ENCODE results near the gene GALM.

GALM gene

DNA sequence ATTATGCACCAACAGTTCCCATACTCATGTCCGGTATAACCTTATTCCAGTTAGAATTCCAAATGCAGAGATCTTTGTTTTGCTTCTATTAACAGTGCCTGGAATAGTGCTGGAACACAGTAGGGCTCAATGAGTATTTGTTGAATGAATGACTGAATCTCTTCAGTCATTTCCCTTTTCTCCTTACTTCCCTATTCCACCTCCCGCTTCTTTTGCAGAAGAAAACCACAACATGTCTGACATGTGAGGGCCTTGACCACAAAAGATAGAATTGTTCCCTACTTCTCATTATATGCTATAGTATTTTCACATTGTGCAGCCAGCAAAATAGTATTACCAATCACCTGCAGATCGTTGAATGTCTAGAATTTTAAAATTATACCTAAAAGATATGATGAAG is 43.7 kb upstream of the GALM start:
- TF ChIP-seq, protein P1, sequence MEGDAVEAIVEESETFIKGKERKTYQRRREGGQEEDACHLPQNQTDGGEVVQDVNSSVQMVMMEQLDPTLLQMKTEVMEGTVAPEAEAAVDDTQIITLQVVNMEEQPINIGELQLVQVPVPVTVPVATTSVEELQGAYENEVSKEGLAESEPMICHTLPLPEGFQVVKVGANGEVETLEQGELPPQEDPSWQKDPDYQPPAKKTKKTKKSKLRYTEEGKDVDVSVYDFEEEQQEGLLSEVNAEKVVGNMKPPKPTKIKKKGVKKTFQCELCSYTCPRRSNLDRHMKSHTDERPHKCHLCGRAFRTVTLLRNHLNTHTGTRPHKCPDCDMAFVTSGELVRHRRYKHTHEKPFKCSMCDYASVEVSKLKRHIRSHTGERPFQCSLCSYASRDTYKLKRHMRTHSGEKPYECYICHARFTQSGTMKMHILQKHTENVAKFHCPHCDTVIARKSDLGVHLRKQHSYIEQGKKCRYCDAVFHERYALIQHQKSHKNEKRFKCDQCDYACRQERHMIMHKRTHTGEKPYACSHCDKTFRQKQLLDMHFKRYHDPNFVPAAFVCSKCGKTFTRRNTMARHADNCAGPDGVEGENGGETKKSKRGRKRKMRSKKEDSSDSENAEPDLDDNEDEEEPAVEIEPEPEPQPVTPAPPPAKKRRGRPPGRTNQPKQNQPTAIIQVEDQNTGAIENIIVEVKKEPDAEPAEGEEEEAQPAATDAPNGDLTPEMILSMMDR (IDR thresholded peaks at IDR 0.05) = no peak
- Mint-ChIP-seq H3K27ac (no peak overlapping the region), H3K27me3 (ENCODE audit: low read depth, poor library complexity) (peaks cover 9% of the 10 kb centered on the region), H3K4me1 (peaks cover 43% of the 10 kb centered on the region), H3K4me3 (no peak overlapping the region), H3K9me3 (no peaks in the 10 kb centered on the region), H3K36me3 (ENCODE audit: low read depth) (no peaks in the 10 kb centered on the region)
- DNase-seq = no peak

DNA sequence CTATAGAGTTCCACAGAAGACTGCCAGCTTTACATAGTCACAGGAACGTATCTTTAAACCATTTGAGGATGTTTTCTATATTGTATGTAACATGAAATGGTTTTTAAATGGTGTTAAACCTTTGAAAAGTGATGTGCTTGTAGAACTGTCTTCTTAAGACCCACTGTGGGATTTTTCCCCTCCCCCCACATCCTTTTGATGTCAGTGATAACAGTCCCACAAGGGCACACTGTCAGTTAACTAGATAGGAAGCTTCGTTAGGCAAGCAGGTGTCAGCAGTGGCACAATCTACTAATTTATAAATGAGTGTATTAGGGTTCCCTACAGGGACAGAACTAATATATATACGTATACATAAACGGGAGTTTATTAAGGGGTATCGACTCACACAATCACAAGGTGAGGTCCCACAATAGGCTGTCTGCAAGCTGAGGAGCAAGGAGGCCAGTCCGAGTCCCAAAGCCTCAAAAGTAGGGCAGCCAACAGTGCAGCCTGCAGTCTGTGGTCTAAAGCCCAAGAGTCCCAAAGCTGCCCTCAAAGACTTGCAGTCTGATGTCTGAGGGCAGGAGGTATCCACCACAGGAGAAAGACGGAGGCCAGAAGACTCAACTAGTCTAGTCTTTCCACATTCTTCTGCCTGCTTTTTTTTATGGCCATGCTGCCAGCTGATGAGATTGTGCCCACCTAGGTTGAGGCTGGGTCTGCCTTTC is 39.4 kb upstream of the GALM start:
- H3K27ac Mint-ChIP-seq = no peak overlapping the region
- no peak for DNase-seq
- no peaks in the 10 kb centered on the region for H3K36me3 Mint-ChIP-seq (ENCODE audit: low read depth)
- H3K9me3 Mint-ChIP-seq = peaks cover 15% of the 10 kb centered on the region
- no peak overlapping the region for H3K4me3 Mint-ChIP-seq
- peaks cover 8% of the 10 kb centered on the region for H3K27me3 Mint-ChIP-seq (ENCODE audit: low read depth, poor library complexity)
- H3K4me1 Mint-ChIP-seq = peaks cover 16% of the 10 kb centered on the region
- TF ChIP-seq, protein P1 (IDR thresholded peaks at IDR 0.05) = no peak

DNA sequence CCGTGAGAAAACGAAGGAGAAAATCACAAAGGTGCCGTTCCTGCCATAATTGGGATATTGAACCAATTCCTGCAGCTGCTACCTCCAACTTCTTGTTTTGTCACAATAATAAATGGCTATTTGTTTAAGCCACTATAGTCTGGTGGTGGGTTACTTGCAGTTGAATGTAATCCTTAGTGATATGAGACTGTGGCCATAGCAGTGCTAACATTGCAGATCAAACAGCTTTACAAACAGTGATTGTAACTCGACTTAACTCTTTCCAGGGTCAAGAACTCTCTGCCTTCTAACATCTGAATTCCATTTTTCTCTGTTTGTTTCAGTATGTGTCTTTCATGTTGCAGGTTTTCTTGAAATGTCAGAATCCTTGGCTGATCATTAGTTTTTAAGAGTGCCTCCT is 38.5 kb upstream of the GALM start:
- Mint-ChIP-seq H3K36me3 (ENCODE audit: low read depth) (no peaks in the 10 kb centered on the region), H3K27me3 (ENCODE audit: low read depth, poor library complexity) (peaks cover 5% of the 10 kb centered on the region), H3K4me3 (no peak overlapping the region), H3K4me1 (peaks cover 16% of the 10 kb centered on the region), H3K27ac (no peak overlapping the region), H3K9me3 (peaks cover 15% of the 10 kb centered on the region)
- TF ChIP-seq, protein P1 (IDR thresholded peaks at IDR 0.05) = no peak
- no peak for DNase-seq

DNA sequence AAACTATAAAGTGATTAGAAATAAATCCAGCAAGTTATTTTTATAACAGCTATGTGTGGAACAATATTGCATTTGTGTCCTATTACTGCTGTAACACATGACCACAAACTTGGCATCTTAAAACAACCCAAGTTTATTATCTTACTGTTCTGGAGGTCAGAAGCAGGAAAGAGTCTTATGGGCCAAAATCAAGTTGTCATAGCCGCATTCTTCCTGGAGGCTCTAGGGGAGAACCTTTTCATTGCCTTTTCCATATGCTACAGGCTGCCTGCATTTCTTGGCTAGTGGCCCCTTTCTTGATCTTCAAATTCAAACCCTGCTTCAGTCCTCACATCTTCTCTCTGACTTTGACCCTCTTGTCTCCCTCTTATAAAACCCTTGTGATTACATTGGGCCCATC is 36.2 kb upstream of the GALM start:
- Mint-ChIP-seq H3K36me3 (ENCODE audit: low read depth) (no peaks in the 10 kb centered on the region), H3K9me3 (peaks cover 15% of the 10 kb centered on the region), H3K27me3 (ENCODE audit: low read depth, poor library complexity) (peaks cover 5% of the 10 kb centered on the region), H3K4me1 (peaks cover 18% of the 10 kb centered on the region), H3K4me3 (no peak overlapping the region), H3K27ac (no peak overlapping the region)
- TF ChIP-seq, protein P1 (IDR thresholded peaks at IDR 0.05) = no peak
- DNase-seq = no peak

DNA sequence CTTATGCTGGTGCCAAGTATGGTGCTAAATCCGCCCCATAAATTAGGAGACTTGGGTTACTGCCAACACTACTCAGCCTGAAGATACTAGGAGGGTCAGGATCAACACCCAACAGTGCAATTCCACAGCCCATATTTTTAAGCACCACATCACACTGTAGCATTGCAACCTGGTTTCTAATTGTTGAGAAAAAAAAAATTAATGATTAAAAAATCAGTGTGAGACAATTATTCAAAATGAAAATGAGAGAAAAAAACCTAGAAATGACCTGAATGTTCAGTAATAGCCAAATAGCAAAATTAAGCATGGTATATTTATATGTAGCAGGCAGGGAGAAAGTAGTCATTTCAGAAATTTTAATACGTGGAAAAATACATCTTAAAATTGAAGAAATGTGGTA is 33.9 kb upstream of the GALM start:
- DNase-seq = no peak
- Mint-ChIP-seq H3K9me3 (peaks cover 15% of the 10 kb centered on the region), H3K4me1 (peaks cover 9% of the 10 kb centered on the region), H3K27ac (no peak overlapping the region), H3K36me3 (ENCODE audit: low read depth) (no peaks in the 10 kb centered on the region), H3K27me3 (ENCODE audit: low read depth, poor library complexity) (peaks cover 5% of the 10 kb centered on the region), H3K4me3 (no peak overlapping the region)
- TF ChIP-seq, protein P1 (IDR thresholded peaks at IDR 0.05) = no peak

DNA sequence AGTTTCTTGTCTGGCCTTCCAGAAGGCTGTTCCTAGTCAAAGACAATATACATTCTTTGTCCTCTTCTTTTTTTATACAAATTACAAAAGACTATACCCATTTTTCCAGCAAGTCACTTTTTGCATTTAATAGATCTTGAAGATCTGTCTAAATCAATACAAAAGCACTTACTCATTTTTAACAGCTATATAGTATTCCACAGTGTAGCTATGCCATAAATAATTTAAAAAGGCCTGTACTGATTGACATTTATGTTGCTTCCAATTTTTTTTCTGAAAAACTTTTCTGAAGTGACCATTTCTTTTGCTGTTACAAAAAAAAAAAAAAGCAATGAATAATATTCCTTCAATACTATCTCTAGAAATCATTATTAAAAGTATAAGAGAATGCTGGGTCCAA is 32.9 kb upstream of the GALM start:
- DNase-seq = no peak
- H3K27me3 Mint-ChIP-seq (ENCODE audit: low read depth, poor library complexity) = peaks cover 8% of the 10 kb centered on the region
- peaks cover 15% of the 10 kb centered on the region for H3K9me3 Mint-ChIP-seq
- H3K36me3 Mint-ChIP-seq (ENCODE audit: low read depth) = no peaks in the 10 kb centered on the region
- H3K4me1 Mint-ChIP-seq = peaks cover 4% of the 10 kb centered on the region
- H3K27ac Mint-ChIP-seq = no peak overlapping the region
- TF ChIP-seq, protein P1 (IDR thresholded peaks at IDR 0.05) = no peak
- H3K4me3 Mint-ChIP-seq = no peak overlapping the region

All from nephron progenitor cell (in vitro differentiated cells).